ENCODE results near the gene MRI1. TPM values are rescaled to one million over a fixed set of nuclear protein-coding genes. Genes with fewer than 3 reads are reported as not detected.

The MRI1 gene
- polyA plus RNA-seq, 1 donor (not counting 4 experiments of a cell fraction or from before 2014, with no cell fraction given) = 22.8 TPM

DNA sequence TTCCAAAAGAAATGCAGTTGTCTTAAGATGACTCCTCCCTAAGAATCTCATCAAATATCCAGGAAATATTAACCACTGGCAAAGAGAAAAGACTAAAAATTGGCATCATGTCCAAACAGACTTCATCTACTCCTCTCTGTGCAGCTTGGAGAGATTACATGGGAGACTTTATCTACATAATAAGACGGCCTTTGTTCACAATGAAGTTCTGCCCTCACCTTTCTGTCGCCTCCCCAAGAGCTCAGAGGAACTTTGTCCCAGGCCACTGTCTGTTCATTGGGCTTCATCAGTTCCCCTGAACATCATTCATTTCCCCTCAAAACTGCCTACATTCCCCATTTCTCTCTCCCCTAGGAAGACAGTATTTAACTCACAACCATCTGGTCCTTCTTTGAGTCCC, 22.4 kb upstream of the MRI1 start:
- TF ChIP-seq EZH2 (IDR thresholded peaks at IDR 0.05; ENCODE audit: low read length) (no peak), CTCF (optimal IDR thresholded peaks at IDR 0.05 in 1 of 3, IDR thresholded peaks at IDR 0.05 in 1 of 3, conservative IDR thresholded peaks at IDR 0.05 in 1 of 3; ENCODE audit: extremely low read depth in 1 of 3, insufficient read depth in 2 of 3, low read length in 3 of 3) (no peak)
- Histone ChIP-seq H4K20me1 (ENCODE audit: control insufficient read depth, extremely low read depth, insufficient read depth, low read length) (no peaks in the 10 kb centered on the region), H3K27me3 (ENCODE audit: control insufficient read depth, extremely low read depth, insufficient read depth, low read length) (no peaks in the 10 kb centered on the region), H3K27ac (ENCODE audit: control insufficient read depth, insufficient read depth, low read length) (no peak overlapping the region), H3K36me3 (ENCODE audit: control insufficient read depth in 2 of 2, extremely low read depth in 1 of 2, insufficient read depth in 2 of 2, low read length in 2 of 2) (peaks cover 0 to 1% of the 10 kb centered on the region in 2 experiments), H3K9me1 (ENCODE audit: control insufficient read depth, extremely low read depth, insufficient read depth, low read length) (no peaks in the 10 kb centered on the region), H3K4me3 (ENCODE audit: control insufficient read depth in 2 of 3, extremely low read depth in 1 of 3, insufficient read depth in 2 of 3, low read depth in 1 of 3, low read length in 3 of 3) (no peak overlapping the region), H3K4me1 (ENCODE audit: control insufficient read depth, extremely low read depth, insufficient read depth, low read length) (peaks cover 4% of the 10 kb centered on the region), H3K4me2 (ENCODE audit: control insufficient read depth, extremely low read depth, insufficient read depth, low read depth, low read length) (no peak overlapping the region), H3K9me3 (ENCODE audit: control insufficient read depth, low read depth, low read length) (no peaks in the 10 kb centered on the region), H3K9ac (ENCODE audit: control insufficient read depth, extremely low read depth, insufficient read depth, low read length) (no peak overlapping the region), H2AFZ (ENCODE audit: control insufficient read depth, low read length) (no peak overlapping the region), H3K79me2 (ENCODE audit: control insufficient read depth, insufficient read depth, low read length) (no peaks in the 10 kb centered on the region)
- dilution Hi-C loops (cut with MboI; ENCODE audit: extremely low pct_ligation_motif_present, low sequenced_read_pairs) = no loop called here
- FAIRE-seq (no peak), DNase-seq (ENCODE audit: low read depth, low spot score) (no peak)

- H3K27me3 ChIP-seq (ENCODE audit: control insufficient read depth, extremely low read depth, insufficient read depth, low read length) = no peaks in the 10 kb centered on the region
- no peaks in the 10 kb centered on the region for H3K9me1 ChIP-seq (ENCODE audit: control insufficient read depth, extremely low read depth, insufficient read depth, low read length)
- TF ChIP-seq CTCF (optimal IDR thresholded peaks at IDR 0.05 in 1 of 3, IDR thresholded peaks at IDR 0.05 in 1 of 3, conservative IDR thresholded peaks at IDR 0.05 in 1 of 3; ENCODE audit: extremely low read depth in 1 of 3, insufficient read depth in 2 of 3, low read length in 3 of 3) (no peak), EZH2 (IDR thresholded peaks at IDR 0.05; ENCODE audit: low read length) (no peak)
- peaks cover 4% of the 10 kb centered on the region for H3K4me1 ChIP-seq (ENCODE audit: control insufficient read depth, extremely low read depth, insufficient read depth, low read length)
- H3K36me3 ChIP-seq (ENCODE audit: control insufficient read depth in 2 of 2, extremely low read depth in 1 of 2, insufficient read depth in 2 of 2, low read length in 2 of 2) = no peaks in the 10 kb centered on the region
- no peaks in the 10 kb centered on the region for H4K20me1 ChIP-seq (ENCODE audit: control insufficient read depth, extremely low read depth, insufficient read depth, low read length)
- no peak overlapping the region for H3K9ac ChIP-seq (ENCODE audit: control insufficient read depth, extremely low read depth, insufficient read depth, low read length)
- no peaks in the 10 kb centered on the region for H3K9me3 ChIP-seq (ENCODE audit: control insufficient read depth, low read depth, low read length)
- H3K4me3 ChIP-seq (ENCODE audit: control insufficient read depth in 2 of 3, extremely low read depth in 1 of 3, insufficient read depth in 2 of 3, low read depth in 1 of 3, low read length in 3 of 3) = no peak overlapping the region
- dilution Hi-C loops (cut with MboI; ENCODE audit: extremely low pct_ligation_motif_present, low sequenced_read_pairs) = no loop called here
- no peak overlapping the region for H3K4me2 ChIP-seq (ENCODE audit: control insufficient read depth, extremely low read depth, insufficient read depth, low read depth, low read length)
- H3K79me2 ChIP-seq (ENCODE audit: control insufficient read depth, insufficient read depth, low read length) = no peaks in the 10 kb centered on the region
- no peak for DNase-seq (ENCODE audit: low read depth, low spot score)
- no peak for FAIRE-seq
- H2AFZ ChIP-seq (ENCODE audit: control insufficient read depth, low read length) = no peak overlapping the region
- no peak overlapping the region for H3K27ac ChIP-seq (ENCODE audit: control insufficient read depth, insufficient read depth, low read length)
Measured at GRCh38 chr19:13742756-13743155, 21.6 kb upstream of the MRI1 start.

Measured in keratinocyte (primary cell).